GM10248 (cell line): ENCODE measurements around the gene GABPB2.

ENCODE experiments used
- CTCF ChIA-PET: fragments of 300-600 bp; sonication (Branson Sonifier 250); formaldehyde crosslinking; extraction: SDS; loops from one replicate; lab custom pipeline; 2021; ENCODE audit warnings: antibody characterized with exemption; lab: Yijun Ruan, JAX
- POLR2A ChIA-PET: fragments of 350-650 bp; sonication (Branson Sonifier 250); formaldehyde crosslinking; extraction: SDS; loops from one replicate; lab custom pipeline; 2020; ENCODE audit warnings: antibody characterized with exemption; lab: Yijun Ruan, JAX
- DNase-seq: peaks from one replicate; pipeline ENCODE4 v3.0.0; 2012; ENCODE audit errors: extremely low spot score
- CTCF ChIP-seq: IDR thresholded peaks from 2 replicates; pipeline ENCODE4 v1.5.1; 2012; ENCODE audit warnings: mild to moderate bottlenecking, low read depth; ENCODE audit errors: extremely low read depth, missing control alignments, control extremely low read depth

GABPB2 gene

GRCh38 chr1:151133018-151133806 is 62.7 kb downstream of the GABPB2 start:
- TF ChIP-seq CTCF: no peak
- no peak for DNase-seq
- ChIA-PET CTCF (interaction anchor here (1.4 to 3.8 kb wide), 4 partner anchors 15 to 119 kb away, joined by 4 to 29 read pairs (median 14); partner anchors contain the start of genes SEMA6C and TNFAIP8L2), POLR2A (no interaction called here)

DNA sequence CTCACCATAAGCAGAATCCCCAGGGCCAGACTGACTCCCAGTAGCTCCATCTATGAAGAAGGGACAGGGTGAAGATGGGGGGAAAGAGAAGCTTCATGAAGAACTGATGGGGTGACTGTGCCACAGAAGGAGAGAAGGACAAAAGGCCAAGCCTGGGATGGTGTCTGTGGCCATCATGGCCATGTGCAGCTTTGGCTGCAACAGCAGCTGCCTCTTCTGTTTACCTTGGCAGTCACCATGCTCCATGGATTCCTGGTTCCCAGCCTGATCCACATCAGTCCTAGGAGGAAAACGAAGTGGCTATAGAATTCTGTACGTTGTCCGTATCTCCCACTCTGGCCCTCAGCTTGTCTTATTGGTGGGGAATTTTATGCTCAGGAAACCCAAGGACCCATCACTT is 63.8 kb downstream of the GABPB2 start:
- CTCF ChIA-PET: interaction anchor here (0.7 to 3.8 kb wide), 5 partner anchors 8 to 117 kb away, joined by 3 to 29 read pairs (median 11); partner anchors contain the start of genes SEMA6C and TNFAIP8L2
- POLR2A ChIA-PET: no interaction called here
- TF ChIP-seq CTCF: no peak
- no peak for DNase-seq

DNA sequence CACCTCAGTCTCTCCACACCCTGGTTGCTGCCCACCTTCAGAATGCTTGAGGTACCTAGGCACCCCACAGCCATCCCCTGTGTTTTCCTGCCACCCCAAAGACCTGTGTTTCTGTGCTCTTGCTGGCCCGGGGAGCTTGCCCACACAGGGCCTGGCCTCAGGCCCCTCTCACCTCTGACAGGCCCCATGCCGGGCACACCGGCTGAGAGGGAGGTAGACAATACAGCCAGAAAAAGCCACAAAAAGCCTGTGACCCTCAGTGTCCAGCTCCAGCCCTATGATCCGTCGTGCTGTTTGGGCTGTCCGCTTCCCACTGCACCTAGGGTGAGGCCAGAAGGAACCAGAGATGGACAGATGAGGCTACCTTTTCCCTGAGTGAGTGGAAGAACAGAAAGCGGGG is 64.4 kb downstream of the GABPB2 start:
- ChIA-PET CTCF (interaction anchor here (1.0 to 3.8 kb wide), 6 partner anchors 13 to 117 kb away, joined by 3 to 29 read pairs (median 8); partner anchors contain the start of genes GABPB2, SEMA6C and TNFAIP8L2), POLR2A (no interaction called here)
- DNase-seq: no peak
- TF ChIP-seq CTCF: no peak

DNA sequence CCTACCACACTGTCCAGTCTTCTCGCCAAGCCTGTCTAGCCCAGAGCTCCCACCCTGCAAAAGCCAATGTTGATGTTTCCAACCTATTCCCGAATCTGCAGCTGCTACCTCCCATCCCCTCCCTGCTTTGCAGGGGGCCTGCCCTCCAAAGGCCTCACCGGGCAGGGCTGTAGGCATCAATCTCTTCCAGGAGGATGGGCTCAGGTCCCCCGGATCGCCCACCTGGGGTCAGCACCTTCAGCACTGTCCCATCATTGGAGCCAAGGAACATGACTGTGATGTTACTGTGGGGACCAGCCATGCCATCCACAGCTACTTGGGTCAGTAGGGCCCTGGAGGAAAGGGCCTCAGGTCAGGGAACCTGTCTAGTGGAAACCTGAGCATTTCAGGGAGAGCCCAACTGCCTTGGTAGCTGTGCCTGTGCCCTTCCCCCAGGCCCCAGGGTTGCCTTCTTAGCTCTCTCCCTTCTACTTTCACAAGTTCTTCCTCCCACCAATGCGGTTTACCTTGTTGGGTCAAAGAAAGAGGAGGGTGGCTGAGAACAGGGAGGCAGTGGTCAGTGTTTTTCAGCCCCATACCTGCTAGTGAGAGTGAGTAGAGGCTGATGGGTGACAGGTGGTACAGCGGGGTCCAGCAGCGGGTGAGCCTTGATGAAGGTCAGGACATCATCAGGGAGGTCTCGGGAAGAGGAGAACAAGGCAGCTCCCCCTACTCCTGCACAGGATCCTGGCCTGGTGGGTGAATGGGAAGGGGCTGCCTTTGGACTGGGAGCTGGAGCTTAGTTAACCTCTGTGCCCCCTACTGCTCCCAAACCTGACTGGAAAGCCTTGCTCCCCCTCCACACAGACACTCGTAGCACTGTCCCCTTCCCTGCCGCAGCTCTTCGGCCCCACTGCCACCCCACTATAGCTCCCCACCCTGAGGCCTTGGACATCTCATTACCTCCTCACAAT is 65.1 kb downstream of the GABPB2 start:
- CTCF ChIA-PET: interaction anchor here (1.0 to 3.8 kb wide), 5 partner anchors 12 to 65 kb away, joined by 3 to 29 read pairs (median 11); partner anchors contain the start of genes GABPB2, SEMA6C and TNFAIP8L2
- no peak for TF ChIP-seq CTCF
- POLR2A ChIA-PET: no interaction called here
- no peak for DNase-seq

DNA sequence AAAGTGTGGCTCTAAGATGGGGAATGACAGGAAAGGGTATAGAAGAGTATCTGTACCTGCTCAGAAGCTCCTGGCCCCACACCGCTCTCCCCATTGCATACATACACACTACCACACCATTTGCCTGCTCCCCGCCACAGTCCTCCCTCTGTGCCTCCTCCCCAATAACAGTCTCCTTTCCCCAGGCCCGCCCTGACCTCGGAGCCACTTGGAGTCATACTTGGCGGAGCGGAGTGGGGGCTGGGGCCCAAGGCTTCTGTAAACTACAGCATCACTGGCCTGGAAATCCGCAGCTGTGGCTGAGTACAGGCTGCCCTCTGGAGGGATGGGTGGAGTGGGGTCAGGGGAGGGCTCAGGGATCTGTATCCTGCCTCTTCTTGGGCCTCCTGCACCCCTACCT is 67.2 kb downstream of the GABPB2 start:
- CTCF ChIA-PET: no interaction called here
- DNase-seq: no peak
- POLR2A ChIA-PET: no interaction called here

More for the DNA sequence above, 67.2 kb downstream of the GABPB2 start:
- TF ChIP-seq CTCF: no peak
